Caco-2 (cell line): ENCODE data around the gene SMARCC1. TPM values are rescaled to one million over a fixed set of nuclear protein-coding genes. Genes with fewer than 3 reads are reported as not detected.

Experiments used
- BruUV-seq: library from RNA; stranded (reverse); fragments of 400-500 nt; replicated peaks from 2 replicates; lab custom pipeline; 2021; lab: Mats Ljungman, UMichigan
- CTCF ChIA-PET: fragments of 300-600 bp; sonication (Branson Sonifier 250); formaldehyde crosslinking; loops from one replicate; lab custom pipeline; 2022; ENCODE audit warnings: antibody characterized with exemption; lab: Charles Lee
- POLR2A ChIA-PET: fragments of 300-600 bp; sonication (Branson Sonifier 250); formaldehyde crosslinking; loops from one replicate; lab custom pipeline; 2022; ENCODE audit warnings: antibody characterized with exemption; lab: Charles Lee
- DNase-seq, 2 experiments: peaks; one replicate each; pipeline versions ENCODE4 v3.0.0 to v3.0.0-alpha.2; 2020 to 2022
- H3K27me3 ChIP-seq: replicated peaks from 2 replicates; pipeline ENCODE4 v1.6.0; 2011; ENCODE audit warnings: low read length; ENCODE audit not compliant: control insufficient read depth, insufficient read depth
- H3K36me3 ChIP-seq: 2 replicates; pipeline ENCODE4 v1.5.1; 2011; ENCODE audit warnings: low read length; ENCODE audit not compliant: control insufficient read depth, insufficient read depth
- H3K4me1 ChIP-seq: fragments of 250-450 bp; sonication (Bioruptor Pico); 2 replicates; pipeline ENCODE4 v1.5.1; 2020; ENCODE audit warnings: mild to moderate bottlenecking
- H3K4me3 ChIP-seq: 2 replicates; pipeline ENCODE4 v1.5.1; 2011; ENCODE audit warnings: low read depth, mild to moderate bottlenecking, control low read depth, low read length
- H3K9me3 ChIP-seq: fragments of 250-450 bp; sonication (Bioruptor Pico); 2 replicates; pipeline ENCODE4 v1.5.1; 2020; ENCODE audit warnings: mild to moderate bottlenecking, moderate library complexity
- H3K27ac Mint-ChIP-seq: one replicate; pipeline ENCODE4 v1.8.0; 2022; ENCODE audit warnings: mixed read lengths; ENCODE audit not compliant: unreplicated experiment
- H3K27me3 Mint-ChIP-seq: one replicate; pipeline ENCODE4 v1.8.0; 2022; ENCODE audit warnings: mixed read lengths; ENCODE audit not compliant: insufficient read depth, unreplicated experiment
- H3K36me3 Mint-ChIP-seq: one replicate; pipeline ENCODE4 v1.8.0; 2022; ENCODE audit warnings: mild to moderate bottlenecking, mixed read lengths; ENCODE audit not compliant: insufficient read depth, unreplicated experiment
- H3K4me1 Mint-ChIP-seq: one replicate; pipeline ENCODE4 v1.8.0; 2022; ENCODE audit warnings: low read depth, mixed read lengths; ENCODE audit not compliant: unreplicated experiment
- H3K4me3 Mint-ChIP-seq: one replicate; pipeline ENCODE4 v1.8.0; 2022; ENCODE audit warnings: mild to moderate bottlenecking, moderate library complexity, mixed read lengths; ENCODE audit not compliant: unreplicated experiment
- H3K9me3 Mint-ChIP-seq: one replicate; pipeline ENCODE4 v1.8.0; 2022; ENCODE audit warnings: mixed read lengths; ENCODE audit not compliant: unreplicated experiment
- intact Hi-C: fragments of 100-400 bp; cut with micrococcal nuclease; formaldehyde crosslinking; loops from one replicate; pipeline ENCODE4 v1.10.0; 2022; ENCODE audit not compliant: unreplicated experiment
- total RNA-seq: library from RNA; stranded (reverse); gene quantifications from 2 replicates; pipeline ENCODE4 v1.2.3, GENCODE V29; 2022
- TF ChIP-seq, protein P1 (sequence below), 2 experiments: fragments of 200-600 bp in 1 of 2; IDR thresholded peaks; 1 replicate in 1 of 2; 2 replicates in 1 of 2; pipeline versions ENCODE4 v1.5.1 to v1.8.0; 2011 to 2022; ENCODE audit warnings: antibody characterized with exemption in 1 of 2, control low read depth in 1 of 2, inconsistent platforms in 1 of 2, low read depth in 1 of 2, low read length in 1 of 2, mild to moderate bottlenecking in 1 of 2, moderate library complexity in 1 of 2; ENCODE audit not compliant: insufficient read depth in 1 of 2, severe bottlenecking in 1 of 2, unreplicated experiment in 1 of 2

SMARCC1 gene
- total RNA-seq, 1 experiment from 2014 or later = 128 TPM

DNA sequence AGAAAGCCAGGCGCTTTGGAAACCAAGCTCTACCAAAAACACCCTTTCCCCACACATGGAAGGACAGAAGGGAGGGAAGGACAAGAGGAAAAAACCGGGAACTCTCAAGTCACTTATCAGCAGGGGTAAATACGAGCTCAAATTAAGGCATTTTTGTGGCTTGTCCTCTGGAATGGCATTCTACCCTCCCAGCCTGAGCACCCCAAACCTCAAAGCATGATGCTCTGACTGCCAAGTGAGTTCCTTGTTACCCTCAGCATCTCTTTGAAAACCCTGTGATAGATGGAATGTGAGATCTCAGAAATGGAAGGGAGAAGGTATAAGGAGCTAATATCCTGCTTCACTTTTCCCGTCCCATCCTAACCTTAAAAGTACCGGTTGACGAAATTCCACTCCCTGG, 194.9 kb downstream of the SMARCC1 start:
- CTCF ChIA-PET = no interaction called here
- no peaks in the 10 kb centered on the region for H3K4me1 Mint-ChIP-seq
- no peak for DNase-seq
- H3K36me3 ChIP-seq = no peaks in the 10 kb centered on the region; the same call in 1 of the 2 replicates
- intact Hi-C loops = no loop called here
- TF ChIP-seq, protein P1, sequence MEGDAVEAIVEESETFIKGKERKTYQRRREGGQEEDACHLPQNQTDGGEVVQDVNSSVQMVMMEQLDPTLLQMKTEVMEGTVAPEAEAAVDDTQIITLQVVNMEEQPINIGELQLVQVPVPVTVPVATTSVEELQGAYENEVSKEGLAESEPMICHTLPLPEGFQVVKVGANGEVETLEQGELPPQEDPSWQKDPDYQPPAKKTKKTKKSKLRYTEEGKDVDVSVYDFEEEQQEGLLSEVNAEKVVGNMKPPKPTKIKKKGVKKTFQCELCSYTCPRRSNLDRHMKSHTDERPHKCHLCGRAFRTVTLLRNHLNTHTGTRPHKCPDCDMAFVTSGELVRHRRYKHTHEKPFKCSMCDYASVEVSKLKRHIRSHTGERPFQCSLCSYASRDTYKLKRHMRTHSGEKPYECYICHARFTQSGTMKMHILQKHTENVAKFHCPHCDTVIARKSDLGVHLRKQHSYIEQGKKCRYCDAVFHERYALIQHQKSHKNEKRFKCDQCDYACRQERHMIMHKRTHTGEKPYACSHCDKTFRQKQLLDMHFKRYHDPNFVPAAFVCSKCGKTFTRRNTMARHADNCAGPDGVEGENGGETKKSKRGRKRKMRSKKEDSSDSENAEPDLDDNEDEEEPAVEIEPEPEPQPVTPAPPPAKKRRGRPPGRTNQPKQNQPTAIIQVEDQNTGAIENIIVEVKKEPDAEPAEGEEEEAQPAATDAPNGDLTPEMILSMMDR (IDR thresholded peaks at IDR 0.05; ENCODE audit: insufficient read depth in 1 of 2, low read depth in 1 of 2, low read length in 1 of 2, severe bottlenecking in 1 of 2, unreplicated experiment in 1 of 2) = no peak
- H3K4me3 Mint-ChIP-seq = no peak overlapping the region
- H3K9me3 ChIP-seq = no peaks in the 10 kb centered on the region
- BruUV-seq = no TSS peak
- H3K27me3 Mint-ChIP-seq = no peaks in the 10 kb centered on the region
- H3K9me3 Mint-ChIP-seq = no peaks in the 10 kb centered on the region
- peaks cover 82% of the 10 kb centered on the region for H3K36me3 Mint-ChIP-seq
- H3K4me1 ChIP-seq = no peaks in the 10 kb centered on the region
- POLR2A ChIA-PET = no interaction called here
- H3K27me3 ChIP-seq = no peaks in the 10 kb centered on the region
- no peak overlapping the region for H3K27ac Mint-ChIP-seq
- H3K4me3 ChIP-seq = no peak overlapping the region

DNA sequence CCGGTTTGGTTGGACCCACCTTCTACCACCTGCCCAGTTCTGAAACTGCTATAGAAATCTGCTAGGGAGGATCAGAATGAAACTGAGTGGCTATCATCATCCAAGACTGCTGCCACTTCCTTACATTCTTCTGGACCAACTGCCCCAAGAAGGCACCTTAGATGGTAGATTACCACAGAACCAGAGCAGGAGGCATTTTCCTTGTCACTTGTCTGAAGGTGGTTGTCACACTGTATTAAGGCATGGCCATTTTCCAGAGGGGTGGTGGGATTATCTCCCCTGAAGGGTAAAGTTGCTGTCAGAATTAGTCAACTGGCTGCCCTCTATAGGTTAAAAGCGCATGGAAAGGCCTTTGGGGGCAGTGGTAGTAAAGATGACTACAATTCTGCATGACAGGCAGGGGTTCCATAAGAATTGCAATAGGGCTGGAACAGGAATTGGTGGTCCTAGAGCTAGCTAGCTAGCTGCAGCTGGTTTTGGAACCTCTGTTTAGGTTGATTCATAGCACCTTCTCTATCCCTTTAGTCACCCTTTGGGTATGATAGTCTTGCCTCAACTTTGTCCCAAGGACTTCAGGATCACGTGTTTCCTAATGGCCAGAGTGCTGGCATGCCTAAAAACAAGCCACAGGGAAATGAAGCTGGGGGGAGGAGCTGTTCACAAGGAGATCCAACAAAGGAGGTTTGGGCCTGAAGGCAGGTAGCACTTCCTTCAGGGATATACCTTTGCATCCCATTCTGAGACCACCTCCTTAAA, 198.2 kb downstream of the SMARCC1 start:
- H3K36me3 Mint-ChIP-seq = peaks cover 70% of the 10 kb centered on the region
- TF ChIP-seq, protein P1 (IDR thresholded peaks at IDR 0.05; ENCODE audit: insufficient read depth in 1 of 2, low read depth in 1 of 2, low read length in 1 of 2, severe bottlenecking in 1 of 2, unreplicated experiment in 1 of 2) = no peak
- Histone ChIP-seq H3K27me3 (peaks cover 2% of the 10 kb centered on the region), H3K4me1 (no peaks in the 10 kb centered on the region), H3K4me3 (no peak overlapping the region), H3K9me3 (no peaks in the 10 kb centered on the region), H3K36me3 (no peaks in the 10 kb centered on the region; the same call in 1 of the 2 replicates)
- no peak overlapping the region for H3K27ac Mint-ChIP-seq
- BruUV-seq = no TSS peak
- no peak for DNase-seq
- intact Hi-C loops = loop anchor here (5.0 kb wide), 1 partner anchor 61 kb away; no protein-coding TSS in a partner anchor
- ChIA-PET POLR2A (no interaction called here), CTCF (no interaction called here)
- peaks cover 5% of the 10 kb centered on the region for H3K27me3 Mint-ChIP-seq
- H3K9me3 Mint-ChIP-seq = no peaks in the 10 kb centered on the region
- no peaks in the 10 kb centered on the region for H3K4me1 Mint-ChIP-seq
- H3K4me3 Mint-ChIP-seq = no peak overlapping the region

DNA sequence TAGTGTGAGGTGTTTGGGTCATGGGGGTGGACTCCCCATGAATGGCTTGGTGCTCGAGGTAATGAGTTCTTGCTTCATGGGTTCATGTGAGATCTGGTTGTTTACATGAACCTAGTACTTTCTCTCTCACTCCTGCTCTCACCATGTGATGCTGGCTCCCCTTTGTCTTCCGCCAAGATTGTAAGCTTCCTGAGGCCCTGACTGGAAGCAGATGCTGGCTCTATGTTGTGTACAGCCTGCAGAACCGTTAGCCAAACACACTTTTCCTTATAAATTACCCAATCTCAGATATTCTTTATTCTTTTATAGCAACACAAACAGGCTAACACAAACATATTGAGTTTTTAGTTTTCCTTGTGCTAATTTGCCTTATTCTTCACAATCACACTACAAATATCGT, 199.9 kb downstream of the SMARCC1 start:
- no peaks in the 10 kb centered on the region for H3K36me3 ChIP-seq
- CTCF ChIA-PET = no interaction called here
- no TSS peak for BruUV-seq
- H3K4me1 ChIP-seq = no peaks in the 10 kb centered on the region
- POLR2A ChIA-PET = no interaction called here
- peaks cover 2% of the 10 kb centered on the region for H3K27me3 ChIP-seq
- Mint-ChIP-seq H3K4me1 (no peaks in the 10 kb centered on the region), H3K4me3 (no peak overlapping the region), H3K9me3 (no peaks in the 10 kb centered on the region), H3K36me3 (peaks cover 54% of the 10 kb centered on the region), H3K27me3 (peaks cover 5% of the 10 kb centered on the region), H3K27ac (no peak overlapping the region)
- intact Hi-C loops = loop anchor here (5.0 kb wide), 1 partner anchor 60 kb away; no protein-coding TSS in a partner anchor
- TF ChIP-seq, protein P1 (IDR thresholded peaks at IDR 0.05; ENCODE audit: insufficient read depth in 1 of 2, low read depth in 1 of 2, low read length in 1 of 2, severe bottlenecking in 1 of 2, unreplicated experiment in 1 of 2) = no peak
- DNase-seq = no peak
- H3K4me3 ChIP-seq = no peak overlapping the region
- no peaks in the 10 kb centered on the region for H3K9me3 ChIP-seq
